Prostate gland (tissue), 2 donors: ENCODE results near the gene CEP41.

Experiments used
- CTCF ChIP-seq, 4 experiments: fragments of 200-600 bp in 2 of 4; fragments of 450-650 bp in 2 of 4; sonication (generic) in 2 of 4; IDR thresholded peaks; 1 replicate in 3 of 4; 2 replicates in 1 of 4; pipeline ENCODE4 v1.5.1; 2016 to 2019; ENCODE audit warnings: antibody characterized with exemption in 4 of 4, mild to moderate bottlenecking in 2 of 4, moderate library complexity in 2 of 4
- POLR2AphosphoS5 ChIP-seq: sonication (generic); formaldehyde crosslinking; IDR thresholded peaks from one replicate; pipeline ENCODE4 v1.6.1; 2017; ENCODE audit warnings: antibody characterized with exemption

- TF ChIP-seq POLR2AphosphoS5: no peak
- TF ChIP-seq CTCF (IDR thresholded peaks at IDR 0.05): no peak
Measured at GRCh38 chr7:130444234-130444633, 3.4 kb upstream of the CEP41 start.
